Thyroid gland (tissue), 4 donors: Measurements from ENCODE around the gene PDE10A. TPM values are rescaled to one million over a fixed set of nuclear protein-coding genes. Genes with fewer than 3 reads are reported as not detected.

ENCODE experiments used
- DNase-seq, 2 donors: peaks; one replicate each; pipeline ENCODE4 v3.0.0-alpha.2; 2019
- H3K27ac ChIP-seq, 3 donors: fragments of 200-600 bp; sonication (generic); 1 replicate in 2 of 3; 2 replicates in 1 of 3; pipeline ENCODE4 v1.5.1; 2016 to 2019; ENCODE audit warnings: mild to moderate bottlenecking in 1 of 3, moderate library complexity in 1 of 3
- H3K27me3 ChIP-seq: fragments of 200-600 bp; sonication (generic); one replicate; pipeline ENCODE4 v1.5.1; 2019
- H3K36me3 ChIP-seq, 2 donors: fragments of 200-600 bp; sonication (generic); one replicate each; pipeline ENCODE4 v1.5.1; 2016 to 2019
- H3K4me1 ChIP-seq, 2 donors: fragments of 200-600 bp; sonication (generic); one replicate each; pipeline ENCODE4 v1.5.1; 2017 to 2019
- H3K4me3 ChIP-seq, 3 donors: fragments of 200-600 bp; sonication (generic); replicated peaks in 1 of 3; 1 replicate in 2 of 3; 2 replicates in 1 of 3; pipeline ENCODE4 v1.5.1; 2016; ENCODE audit warnings: mild to moderate bottlenecking in 1 of 3
- H3K9me3 ChIP-seq: fragments of 200-600 bp; sonication (generic); one replicate; pipeline ENCODE4 v1.5.1; 2017
- POLR2A ChIP-seq, 2 donors: fragments of 450-650 bp; IDR thresholded peaks; one replicate each; pipeline ENCODE4 v1.6.1; 2017; ENCODE audit warnings: antibody characterized with exemption in 2 of 2, mild to moderate bottlenecking in 2 of 2, moderate library complexity in 1 of 2
- WGBS, 2 donors: methylation state at CpG; one replicate each; pipeline ENCODE4 v1.1.5; 2017; 5-methylcytosine and 5-hydroxymethylcytosine counted together
- intact Hi-C: fragments of 100-400 bp; cut with DNase I; formaldehyde crosslinking; loops from one replicate; pipeline ENCODE4 v1.15.1; 2023
- total RNA-seq, 4 donors: library from RNA; depleted of rRNA; stranded (reverse); fragments of >200 nt; gene quantifications; one replicate each; pipeline ENCODE4 v1.2.3, GENCODE V29; 2016
- TF ChIP-seq, protein P1 (sequence below), 6 experiments: fragments of 200-600 bp in 3 of 6; fragments of 450-650 bp in 3 of 6; sonication (generic) in 3 of 6; IDR thresholded peaks; one replicate each; pipeline ENCODE4 v1.5.1; 2016 to 2019; ENCODE audit warnings: antibody characterized with exemption in 6 of 6, mild to moderate bottlenecking in 2 of 6, inconsistent platforms in 1 of 6, moderate library complexity in 1 of 6

PDE10A gene
- total RNA-seq, 4 donors from 2014 or later = 17.1 to 25.9 (median 20.7) TPM

DNA sequence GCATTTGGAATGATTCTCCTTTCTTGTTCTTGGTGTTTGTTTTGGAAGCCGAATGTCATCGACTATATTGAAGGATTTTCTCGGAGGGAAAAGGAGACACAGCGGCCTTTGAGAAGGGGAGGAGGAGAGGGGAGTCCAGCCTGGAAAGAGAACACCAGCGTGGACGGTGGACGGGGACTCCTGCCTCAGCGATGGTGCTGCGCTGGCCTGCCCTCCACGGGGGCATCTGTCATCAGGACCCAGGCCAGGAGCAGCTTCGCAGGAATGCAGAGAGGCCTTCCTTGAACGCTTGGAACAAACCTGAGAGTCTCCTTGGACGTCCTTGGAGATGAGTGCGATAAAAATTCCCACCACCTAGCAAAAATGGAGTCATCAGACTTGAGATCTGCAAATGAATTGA lies 345.3 kb downstream of the PDE10A start:
- no peak for DNase-seq
- no peak overlapping the region for H3K4me3 ChIP-seq
- no peak for TF ChIP-seq POLR2A (IDR thresholded peaks at IDR 0.05)
- TF ChIP-seq, protein P1, sequence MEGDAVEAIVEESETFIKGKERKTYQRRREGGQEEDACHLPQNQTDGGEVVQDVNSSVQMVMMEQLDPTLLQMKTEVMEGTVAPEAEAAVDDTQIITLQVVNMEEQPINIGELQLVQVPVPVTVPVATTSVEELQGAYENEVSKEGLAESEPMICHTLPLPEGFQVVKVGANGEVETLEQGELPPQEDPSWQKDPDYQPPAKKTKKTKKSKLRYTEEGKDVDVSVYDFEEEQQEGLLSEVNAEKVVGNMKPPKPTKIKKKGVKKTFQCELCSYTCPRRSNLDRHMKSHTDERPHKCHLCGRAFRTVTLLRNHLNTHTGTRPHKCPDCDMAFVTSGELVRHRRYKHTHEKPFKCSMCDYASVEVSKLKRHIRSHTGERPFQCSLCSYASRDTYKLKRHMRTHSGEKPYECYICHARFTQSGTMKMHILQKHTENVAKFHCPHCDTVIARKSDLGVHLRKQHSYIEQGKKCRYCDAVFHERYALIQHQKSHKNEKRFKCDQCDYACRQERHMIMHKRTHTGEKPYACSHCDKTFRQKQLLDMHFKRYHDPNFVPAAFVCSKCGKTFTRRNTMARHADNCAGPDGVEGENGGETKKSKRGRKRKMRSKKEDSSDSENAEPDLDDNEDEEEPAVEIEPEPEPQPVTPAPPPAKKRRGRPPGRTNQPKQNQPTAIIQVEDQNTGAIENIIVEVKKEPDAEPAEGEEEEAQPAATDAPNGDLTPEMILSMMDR (IDR thresholded peaks at IDR 0.05) = no peak
- intact Hi-C loops = no loop called here
- H3K9me3 ChIP-seq = no peaks in the 10 kb centered on the region
- 84 to 86% methylated on average over 12 to 14 of the region's 14 CpGs for WGBS, 2 donors
- no peaks in the 10 kb centered on the region for H3K4me1 ChIP-seq
- no peaks in the 10 kb centered on the region for H3K27me3 ChIP-seq
- no peaks in the 10 kb centered on the region for H3K36me3 ChIP-seq
- no peak overlapping the region for H3K27ac ChIP-seq

DNA sequence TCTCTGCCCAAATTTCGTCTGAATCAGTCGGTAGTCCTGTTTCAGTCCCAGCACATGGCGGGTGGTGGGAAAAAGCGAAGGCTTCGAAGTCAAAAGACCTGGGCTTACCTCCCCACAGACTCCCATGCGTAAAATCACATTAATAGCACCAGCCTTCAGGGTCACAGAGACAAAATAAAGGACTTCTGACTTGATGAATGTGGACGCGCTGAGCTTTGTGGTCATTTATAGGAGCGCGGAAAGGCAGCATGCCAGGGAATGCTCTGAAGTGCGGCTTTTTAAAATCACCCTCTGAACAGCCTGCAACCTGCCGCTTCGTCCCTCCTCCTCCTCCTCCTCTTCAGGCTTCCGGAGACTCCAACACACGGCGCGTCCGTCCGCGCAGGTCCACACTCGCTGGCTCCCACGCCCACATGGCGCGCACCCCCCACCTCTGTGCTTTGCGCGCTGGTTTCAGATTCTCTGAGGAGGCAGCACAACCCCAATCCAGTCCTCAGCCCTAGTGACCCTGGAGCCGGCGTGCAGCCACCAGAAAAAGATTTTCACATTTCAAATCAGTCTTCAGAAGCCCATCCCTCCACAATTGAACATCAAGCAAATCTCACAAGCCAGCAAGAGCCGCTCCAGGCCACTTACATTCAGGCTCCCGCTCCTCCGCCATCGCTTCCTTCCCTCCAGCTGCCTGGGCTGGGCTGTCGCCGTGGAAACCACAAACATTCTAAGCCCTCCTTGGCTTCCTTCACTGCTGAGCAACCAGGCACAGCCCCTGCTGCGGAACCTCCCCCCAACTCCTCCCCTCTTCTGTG lies 353.9 kb downstream of the PDE10A start, which contains the start of gene C6orf118:
TSS of gene C6orf118 (minus strand) at position 680 of the 806 bp plus-strand sequence. CDS start at position 661, 19 bp downstream.
- intact Hi-C loops = no loop called here
- Histone ChIP-seq H3K27me3 (no peaks in the 10 kb centered on the region), H3K4me3 (peak within 1 kb of the TSS in 2 of 3 donors; percentile 1 to 22), H3K36me3 (no peaks in the 10 kb centered on the region), H3K4me1 (no peaks in the 10 kb centered on the region), H3K27ac (peak within 1 kb of the TSS in 1 of 3 donors; percentile 27), H3K9me3 (no peaks in the 10 kb centered on the region)
- WGBS, 2 donors = 9 to 11% methylated on average over 35 of the region's 35 CpGs
- peak; percentile 78 to 81 for DNase-seq
- no peak for TF ChIP-seq POLR2A (IDR thresholded peaks at IDR 0.05)
- TF ChIP-seq, protein P1 (IDR thresholded peaks at IDR 0.05) = no peak

DNA sequence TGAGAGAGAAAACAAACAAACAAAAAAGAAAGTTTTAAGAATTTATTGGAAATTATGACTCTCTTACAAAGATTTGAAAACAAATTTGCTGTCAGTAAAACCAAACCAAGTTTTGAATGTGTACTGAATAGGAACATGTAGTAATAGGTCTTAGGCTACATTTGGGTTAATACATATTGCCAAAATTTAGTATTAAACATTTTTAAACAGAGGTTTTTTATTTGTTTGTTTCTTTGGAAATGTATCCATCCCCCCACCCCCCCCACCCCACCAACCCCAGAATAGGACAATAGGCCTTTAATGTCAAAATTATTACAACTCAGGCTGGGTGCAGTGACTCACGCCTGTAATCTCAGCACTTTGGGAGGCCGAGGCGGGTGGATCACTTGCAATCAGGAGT lies 356.1 kb downstream of the PDE10A start:
- no peaks in the 10 kb centered on the region for H3K9me3 ChIP-seq
- no peaks in the 10 kb centered on the region for H3K4me1 ChIP-seq
- no peak overlapping the region for H3K4me3 ChIP-seq
- H3K36me3 ChIP-seq = no peaks in the 10 kb centered on the region
- no peaks in the 10 kb centered on the region for H3K27me3 ChIP-seq
- DNase-seq = no peak
- 89 to 91% methylated on average over 3 of the region's 3 CpGs for WGBS, 2 donors
- TF ChIP-seq, protein P1 (IDR thresholded peaks at IDR 0.05) = no peak
- no peak for TF ChIP-seq POLR2A (IDR thresholded peaks at IDR 0.05)
- no peak overlapping the region for H3K27ac ChIP-seq
- intact Hi-C loops = no loop called here

DNA sequence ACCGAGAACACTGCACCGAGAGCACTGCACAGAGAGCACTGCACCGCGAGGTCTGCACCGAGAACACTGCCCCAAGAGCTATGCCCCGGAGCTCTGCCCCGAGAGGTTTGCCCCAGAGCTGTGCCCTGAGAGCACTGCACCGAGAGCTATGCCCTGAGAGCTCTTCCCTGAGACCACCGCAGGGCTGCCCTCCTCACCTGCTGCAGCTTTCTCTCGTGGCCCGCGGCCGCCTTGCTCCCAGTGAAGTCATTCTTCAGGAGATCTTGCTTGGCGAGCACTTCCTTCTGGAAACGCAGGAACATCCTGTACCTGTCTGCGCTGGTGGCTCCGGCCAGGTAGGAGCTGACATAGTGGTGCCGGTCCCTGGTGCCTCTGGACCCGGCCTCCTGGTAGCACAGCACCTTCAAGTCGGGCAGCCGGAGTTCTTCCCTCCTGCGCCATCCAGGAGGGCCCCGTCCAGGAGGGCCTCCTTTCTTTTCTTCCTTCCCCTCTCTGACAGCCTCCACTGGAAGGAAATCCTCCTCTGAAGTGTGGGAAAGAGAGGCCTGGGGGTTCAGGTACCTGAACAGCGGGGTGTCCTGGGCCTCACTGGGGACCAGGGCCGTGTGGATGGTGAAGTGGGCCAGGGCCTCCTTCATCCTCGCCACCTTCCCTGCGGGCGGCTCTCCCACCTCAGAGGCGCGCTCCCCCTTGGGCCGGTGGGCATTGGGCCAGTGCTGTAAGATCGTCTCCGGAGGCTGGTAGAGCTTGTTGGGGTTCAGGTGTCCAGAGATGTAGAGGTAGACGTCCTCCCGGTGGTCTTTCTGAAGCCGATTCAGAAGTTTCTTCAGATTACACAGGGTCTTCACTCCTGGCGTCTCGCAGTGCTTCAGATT lies 361.4 kb downstream of the PDE10A start:
- no peaks in the 10 kb centered on the region for H3K27me3 ChIP-seq
- no peak for TF ChIP-seq POLR2A (IDR thresholded peaks at IDR 0.05)
- TF ChIP-seq, protein P1 (IDR thresholded peaks at IDR 0.05) = no peak
- intact Hi-C loops = no loop called here
- no peaks in the 10 kb centered on the region for H3K36me3 ChIP-seq
- DNase-seq = no peak
- WGBS, 2 donors = 96% methylated on average over 31 to 34 of the region's 38 CpGs
- H3K27ac ChIP-seq = no peak overlapping the region
- H3K4me1 ChIP-seq = no peaks in the 10 kb centered on the region
- no peaks in the 10 kb centered on the region for H3K9me3 ChIP-seq
- no peak overlapping the region for H3K4me3 ChIP-seq
